ENCODE results near the gene CHRND.
A peak's percentile ranks its signal among the peaks of the same experiment; 100 is the strongest.

GRCh38 chr2:232568161-232568560, 42.2 kb downstream of the CHRND start:
- no peak for TF ChIP-seq CTCF (conservative IDR thresholded peaks at IDR 0.05; ENCODE audit: low read depth, low read length)
- no peak for TF ChIP-seq RAD21 (IDR thresholded peaks at IDR 0.05; ENCODE audit: low read length)
- TF ChIP-seq MAZ (IDR thresholded peaks at IDR 0.05; ENCODE audit: borderline replicate concordance, low read depth, low read length), result no peak
- TF ChIP-seq POLR2A (IDR thresholded peaks at IDR 0.05; ENCODE audit: low read depth, low read length), result no peak
- TF ChIP-seq FOS (IDR thresholded peaks at IDR 0.05; ENCODE audit: low read depth, low read length), result peak; percentile 70
- TF ChIP-seq RCOR1 (IDR thresholded peaks at IDR 0.05; ENCODE audit: insufficient replicate concordance, low read length), result no peak
- no peak for TF ChIP-seq CEBPB (IDR thresholded peaks at IDR 0.05; ENCODE audit: low read depth, low read length)
- TF ChIP-seq SMC3 (IDR thresholded peaks at IDR 0.05; ENCODE audit: low read depth, low read length), result no peak
- TF ChIP-seq ELK1 (IDR thresholded peaks at IDR 0.05; ENCODE audit: borderline replicate concordance, low read depth, low read length), result no peak
- TF ChIP-seq MAFK (IDR thresholded peaks at IDR 0.05; ENCODE audit: low read depth, low read length), result no peak
- no peak for TF ChIP-seq MXI1 (IDR thresholded peaks at IDR 0.05; ENCODE audit: borderline replicate concordance, low read depth, low read length)
- TF ChIP-seq BHLHE40 (IDR thresholded peaks at IDR 0.05; ENCODE audit: low read depth, low read length), result 0 out of 2 replicates have a peak, but pooled peaks have one; percentile 23
